ENCODE data around the gene GJC1. TPM values are rescaled to one million over a fixed set of nuclear protein-coding genes. Genes with fewer than 3 reads are reported as not detected.

Gene GJC1
- polyA plus RNA-seq, 2 of the 4 experiments (the other 2 are of a cell fraction) = 21.2 to 22.1 TPM

DNA sequence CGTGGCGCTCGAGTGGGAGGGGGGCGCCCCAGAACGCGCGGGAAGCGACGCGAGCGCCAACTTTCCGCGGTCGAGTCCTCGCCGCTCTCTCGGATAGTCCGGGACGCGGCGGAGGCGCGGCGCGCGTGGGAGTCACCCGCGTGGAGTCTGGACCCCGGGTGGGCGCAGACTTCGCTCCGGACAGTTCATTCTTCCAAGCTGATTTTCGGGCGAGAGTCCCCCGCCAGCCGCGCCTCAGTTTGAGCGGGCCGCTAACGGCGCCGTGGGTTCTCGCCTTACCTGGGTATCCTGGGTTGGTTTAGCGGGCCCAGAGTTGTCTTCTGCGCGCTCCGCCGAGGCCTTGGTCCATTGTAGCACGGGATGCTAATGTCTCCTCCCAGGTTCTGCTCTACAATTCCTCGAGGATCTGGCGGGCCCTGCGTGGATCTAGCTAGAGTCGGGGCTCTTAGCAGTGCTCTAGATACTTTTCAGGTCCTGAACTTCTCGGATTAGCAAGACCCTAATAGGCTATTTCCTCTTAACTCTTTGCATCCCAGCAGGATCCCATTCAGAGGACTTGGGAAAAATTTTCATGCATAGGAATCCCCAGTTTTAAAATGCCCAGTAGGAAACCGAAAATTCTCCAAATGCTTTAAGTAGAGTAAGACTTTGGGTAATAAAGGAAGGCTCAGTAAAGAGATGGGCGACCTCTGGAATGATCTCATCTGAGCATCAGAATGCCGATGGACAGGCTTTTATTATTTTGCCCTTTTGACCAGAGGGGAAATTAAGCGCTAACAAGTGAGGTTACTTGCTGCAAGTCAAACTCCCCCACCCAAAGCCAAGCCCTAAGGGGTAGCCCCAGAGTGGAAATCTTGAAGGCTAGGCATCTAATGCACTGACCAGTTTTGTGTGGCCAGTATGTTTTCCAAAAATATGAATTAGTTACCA, 537 bp upstream of the GJC1 start:
- H3K4me1 ChIP-seq = peaks cover 18% of the 10 kb centered on the region
- H3K4me2 ChIP-seq = peak overlapping the region; percentile 94
- DNase-seq (ENCODE audit: low read depth in 1 of 2, low spot score in 1 of 2) (peak; percentile 47 to 59), FAIRE-seq (no peak), ATAC-seq (peak; percentile 62 to 69)
- POLR2A ChIA-PET = interaction anchor here (0.6 kb wide), 1 partner anchor 109 kb away, joined by 3 read pairs; no protein-coding TSS in a partner anchor
- 11% methylated on average over 30 of the region's 58 CpGs for WGBS (ENCODE audit: missing lambda C conversion rate)
- CTCF ChIA-PET = interaction anchor here (0.8 to 10.1 kb wide), 9 partner anchors 11 to 305 kb away, joined by 3 to 122 read pairs (median 4); partner anchors contain the start of gene ACBD4
- H3K27ac ChIP-seq = peak overlapping the region; percentile 77 to 95
- peak overlapping the region; percentile 87 for H3K4me3 ChIP-seq
- H3K9me3 ChIP-seq = no peaks in the 10 kb centered on the region
- TF ChIP-seq E2F6 (IDR thresholded peaks at IDR 0.05; ENCODE audit: borderline replicate concordance, low read depth) (peak; percentile 87; the same call in 1 of the 2 replicates), BHLHE40 (IDR thresholded peaks at IDR 0.05; ENCODE audit: low read depth, low read length) (0 out of 2 replicates have a peak, but pooled peaks have one; percentile 7), HOXB5 (CRISPR knock-in tag; IDR thresholded peaks at IDR 0.05) (peak; percentile 83), NFE2L2 (conservative IDR thresholded peaks at IDR 0.05; ENCODE audit: low read length) (no peak), FOSL2 (IDR thresholded peaks at IDR 0.05) (no peak), FOSL2 (CRISPR knock-in tag; IDR thresholded peaks at IDR 0.05) (no peak), PHF8 (IDR thresholded peaks at IDR 0.05; ENCODE audit: borderline replicate concordance, low read depth) (peak; percentile 68; the same call in 1 of the 2 replicates), ZFP36 (IDR thresholded peaks at IDR 0.05; ENCODE audit: borderline replicate concordance, partially characterized antibody) (no peak), RFX5 (IDR thresholded peaks at IDR 0.05) (no peak), RARB (CRISPR knock-in tag; IDR thresholded peaks at IDR 0.05) (no peak), TFCP2L1 (CRISPR knock-in tag; IDR thresholded peaks at IDR 0.05) (peak; percentile 79; the same call in 1 of the 2 replicates), EHMT2 (IDR thresholded peaks at IDR 0.05; ENCODE audit: low read depth) (no peak), CHD2 (IDR thresholded peaks at IDR 0.05; ENCODE audit: low read length, partially characterized antibody) (no peak), TP53 (CRISPR knock-in tag; IDR thresholded peaks at IDR 0.05) (no peak), SREBF2 (IDR thresholded peaks at IDR 0.05) (no peak), EHF (CRISPR knock-in tag; IDR thresholded peaks at IDR 0.05) (0 out of 2 replicates have a peak, but pooled peaks have one; percentile 59), REST (IDR thresholded peaks at IDR 0.05) (no peak), CEBPB (IDR thresholded peaks at IDR 0.05) (no peak), HDAC2 (IDR thresholded peaks at IDR 0.05) (peak; percentile 31; the same call in 1 of the 2 replicates), RCOR1 (IDR thresholded peaks at IDR 0.05; ENCODE audit: low read depth, low read length) (no peak), USF2 (IDR thresholded peaks at IDR 0.05) (no peak), BCL3 (IDR thresholded peaks at IDR 0.05) (peak; percentile 21; the same call in 2 of the 3 replicates), KDM1A (IDR thresholded peaks at IDR 0.05; ENCODE audit: low read depth) (0 out of 2 replicates have a peak, but pooled peaks have one; percentile 15), POLR2A (IDR thresholded peaks at IDR 0.05; ENCODE audit: low read length) (no peak; the same call in 1 of the 2 replicates), CBX2 (IDR thresholded peaks at IDR 0.05; ENCODE audit: borderline replicate concordance, low read depth) (no peak), ZNF302 (CRISPR knock-in tag; IDR thresholded peaks at IDR 0.05) (no peak), ELK1 (IDR thresholded peaks at IDR 0.05; ENCODE audit: low read depth, low read length) (no peak), HOXA7 (CRISPR knock-in tag; IDR thresholded peaks at IDR 0.05) (0 out of 2 replicates have a peak, but pooled peaks have one; percentile 49), NR3C1 (IDR thresholded peaks at IDR 0.05) (no peak), POLR2AphosphoS2 (conservative IDR thresholded peaks at IDR 0.05; ENCODE audit: low read length) (no peak)
- TF ChIP-seq, protein P1, sequence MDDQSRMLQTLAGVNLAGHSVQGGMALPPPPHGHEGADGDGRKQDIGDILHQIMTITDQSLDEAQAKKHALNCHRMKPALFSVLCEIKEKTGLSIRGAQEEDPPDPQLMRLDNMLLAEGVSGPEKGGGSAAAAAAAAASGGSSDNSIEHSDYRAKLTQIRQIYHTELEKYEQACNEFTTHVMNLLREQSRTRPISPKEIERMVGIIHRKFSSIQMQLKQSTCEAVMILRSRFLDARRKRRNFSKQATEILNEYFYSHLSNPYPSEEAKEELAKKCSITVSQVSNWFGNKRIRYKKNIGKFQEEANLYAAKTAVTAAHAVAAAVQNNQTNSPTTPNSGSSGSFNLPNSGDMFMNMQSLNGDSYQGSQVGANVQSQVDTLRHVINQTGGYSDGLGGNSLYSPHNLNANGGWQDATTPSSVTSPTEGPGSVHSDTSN (IDR thresholded peaks at IDR 0.05) = no peak
- TF ChIP-seq, protein P2, sequence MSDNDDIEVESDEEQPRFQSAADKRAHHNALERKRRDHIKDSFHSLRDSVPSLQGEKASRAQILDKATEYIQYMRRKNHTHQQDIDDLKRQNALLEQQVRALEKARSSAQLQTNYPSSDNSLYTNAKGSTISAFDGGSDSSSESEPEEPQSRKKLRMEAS (IDR thresholded peaks at IDR 0.05) = peak; percentile 89
